Right lobe of liver (tissue), 4 donors: ENCODE data around the gene MEGF10.

Experiments used
- POLR2A ChIP-seq: fragments of 450-650 bp; IDR thresholded peaks from one replicate; pipeline ENCODE4 v1.6.1; 2017; ENCODE audit warnings: antibody characterized with exemption, mild to moderate bottlenecking
- TF ChIP-seq, protein P1 (sequence below), 4 donors: fragments of 200-600 bp in 3 of 4; fragments of 450-650 bp in 1 of 4; IDR thresholded peaks; one replicate each; pipeline versions ENCODE4 v1.5.1 to v1.8.0; 2016 to 2022; ENCODE audit warnings: antibody characterized with exemption in 4 of 4, mild to moderate bottlenecking in 2 of 4
- donor health status: DM: no; HTN: no; CAD: no.
- donor health status: DM: no; HTN: no; CAD: no.
- donor health status: DM: no; HTN: yes; CAD: no.

DNA sequence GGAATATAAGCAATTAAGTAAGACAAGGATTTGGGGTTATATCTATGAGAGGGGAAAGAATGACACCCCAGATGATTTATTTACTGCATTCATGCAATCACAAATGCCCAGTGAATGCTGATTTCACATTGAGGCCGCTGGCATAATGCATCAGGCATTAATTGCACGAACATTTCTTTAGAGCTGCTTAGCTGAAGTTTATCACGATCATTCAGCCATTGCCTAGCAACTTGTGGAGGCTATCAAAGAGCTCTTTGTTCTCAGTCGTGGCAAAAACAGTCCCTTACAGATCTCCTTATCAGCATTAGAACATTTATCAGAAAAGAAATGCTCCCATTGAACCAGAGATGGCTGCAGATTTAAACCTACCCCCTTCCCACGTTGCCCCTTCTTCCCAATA lies 138.2 kb downstream of the MEGF10 start:
- no peak for TF ChIP-seq POLR2A
- TF ChIP-seq, protein P1, sequence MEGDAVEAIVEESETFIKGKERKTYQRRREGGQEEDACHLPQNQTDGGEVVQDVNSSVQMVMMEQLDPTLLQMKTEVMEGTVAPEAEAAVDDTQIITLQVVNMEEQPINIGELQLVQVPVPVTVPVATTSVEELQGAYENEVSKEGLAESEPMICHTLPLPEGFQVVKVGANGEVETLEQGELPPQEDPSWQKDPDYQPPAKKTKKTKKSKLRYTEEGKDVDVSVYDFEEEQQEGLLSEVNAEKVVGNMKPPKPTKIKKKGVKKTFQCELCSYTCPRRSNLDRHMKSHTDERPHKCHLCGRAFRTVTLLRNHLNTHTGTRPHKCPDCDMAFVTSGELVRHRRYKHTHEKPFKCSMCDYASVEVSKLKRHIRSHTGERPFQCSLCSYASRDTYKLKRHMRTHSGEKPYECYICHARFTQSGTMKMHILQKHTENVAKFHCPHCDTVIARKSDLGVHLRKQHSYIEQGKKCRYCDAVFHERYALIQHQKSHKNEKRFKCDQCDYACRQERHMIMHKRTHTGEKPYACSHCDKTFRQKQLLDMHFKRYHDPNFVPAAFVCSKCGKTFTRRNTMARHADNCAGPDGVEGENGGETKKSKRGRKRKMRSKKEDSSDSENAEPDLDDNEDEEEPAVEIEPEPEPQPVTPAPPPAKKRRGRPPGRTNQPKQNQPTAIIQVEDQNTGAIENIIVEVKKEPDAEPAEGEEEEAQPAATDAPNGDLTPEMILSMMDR (IDR thresholded peaks at IDR 0.05) = no peak
